Activated CD4-positive, alpha-beta T cell treated with anti-CD3 and anti-CD28 coated beads, Interleukin-2, amount 50 U/mL, for 1 hour (primary cell): ENCODE results near the gene FBL.

Experiments used
- DNase-seq: peaks from one replicate; pipeline ENCODE4 v3.0.0-alpha.2; 2020

Gene FBL

DNA sequence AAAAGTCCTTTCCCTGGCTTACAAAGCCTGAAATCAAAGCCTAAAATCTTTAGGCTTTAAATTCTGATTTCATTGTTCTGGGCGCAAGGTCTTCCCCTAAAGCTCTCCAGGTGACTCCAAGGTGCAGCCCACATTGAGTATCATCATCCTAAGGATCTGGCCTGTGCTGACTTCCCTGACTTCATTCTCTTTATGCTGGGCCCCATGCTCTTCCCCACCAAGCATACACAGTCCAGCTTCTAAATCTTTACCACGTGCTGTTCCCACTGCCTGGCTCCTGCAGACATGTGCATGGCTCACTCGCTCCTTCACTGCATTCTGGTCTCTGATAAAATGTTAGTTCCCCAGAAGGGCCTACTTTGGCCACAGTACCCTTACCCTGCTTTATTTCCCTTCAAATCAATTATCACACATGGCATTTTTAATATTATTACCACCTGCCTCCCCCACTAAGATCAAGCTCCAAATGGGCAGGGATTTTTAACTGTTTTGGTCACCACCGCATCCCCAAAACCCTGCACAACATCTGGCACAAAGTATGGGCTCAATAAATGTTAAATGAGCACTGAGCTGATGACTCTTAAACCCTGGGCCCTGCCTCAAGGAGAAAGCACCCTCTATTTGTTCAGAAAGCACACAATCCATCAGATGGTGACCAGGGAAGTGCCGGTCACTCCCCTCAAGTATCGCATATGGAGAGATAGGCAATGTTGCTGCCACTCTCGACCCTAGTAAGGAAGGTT lies 3.3 kb downstream of the FBL start:
- no peak for DNase-seq

DNA sequence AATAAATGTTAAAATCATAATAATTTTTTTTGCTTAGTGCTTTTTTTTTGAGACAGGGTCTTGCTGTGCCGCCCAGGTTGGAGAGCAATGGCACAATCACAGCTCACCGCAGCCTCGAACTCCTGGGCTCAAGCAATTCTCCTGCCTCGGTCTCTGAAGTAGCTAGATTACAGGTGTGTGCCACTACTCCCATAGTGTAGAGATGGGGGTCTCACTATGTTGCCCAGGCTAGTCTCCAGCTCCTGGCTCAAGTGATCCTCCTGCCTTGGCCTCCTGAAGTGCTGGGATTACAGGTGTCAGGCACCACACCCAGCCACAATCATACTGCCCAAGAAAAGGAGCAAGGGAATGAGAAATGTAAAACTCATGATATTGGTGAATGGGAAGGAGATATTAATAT lies 5.1 kb downstream of the FBL start:
- no peak for DNase-seq

GRCh38 chr19:39840492-39840891 lies 5.7 kb downstream of the FBL start:
- DNase-seq = no peak

DNA sequence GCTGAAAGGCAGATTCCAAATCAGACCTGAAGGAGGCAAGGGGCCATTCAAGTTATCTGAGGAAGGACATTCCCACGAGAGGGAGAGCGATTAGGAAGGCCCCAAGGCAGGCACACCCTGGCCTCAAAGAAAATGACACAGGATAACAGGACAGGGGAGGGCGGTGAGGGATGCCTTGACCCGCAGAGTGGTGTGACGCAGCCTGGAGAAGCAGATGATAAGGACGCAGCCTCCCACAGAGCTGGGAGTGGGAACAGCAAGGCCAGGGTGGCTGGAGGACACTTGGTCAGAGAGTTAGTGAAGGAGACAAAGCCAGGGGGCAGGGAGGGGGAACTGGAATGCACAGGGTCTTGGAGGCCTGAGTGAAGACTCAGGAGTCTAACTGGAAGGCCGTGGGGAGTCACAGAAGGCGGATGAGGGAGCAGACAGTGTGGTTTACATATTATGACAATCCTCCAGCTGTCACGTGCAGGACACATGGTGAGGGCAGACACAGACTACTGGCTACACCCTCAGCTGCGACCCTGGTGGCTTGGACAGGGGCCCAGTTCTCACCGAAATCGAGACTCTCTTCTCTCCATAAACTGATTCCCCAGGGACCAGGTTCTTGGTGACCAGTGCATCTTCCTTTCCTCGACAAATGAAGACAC lies 6.4 kb downstream of the FBL start:
- no peak for DNase-seq

DNA sequence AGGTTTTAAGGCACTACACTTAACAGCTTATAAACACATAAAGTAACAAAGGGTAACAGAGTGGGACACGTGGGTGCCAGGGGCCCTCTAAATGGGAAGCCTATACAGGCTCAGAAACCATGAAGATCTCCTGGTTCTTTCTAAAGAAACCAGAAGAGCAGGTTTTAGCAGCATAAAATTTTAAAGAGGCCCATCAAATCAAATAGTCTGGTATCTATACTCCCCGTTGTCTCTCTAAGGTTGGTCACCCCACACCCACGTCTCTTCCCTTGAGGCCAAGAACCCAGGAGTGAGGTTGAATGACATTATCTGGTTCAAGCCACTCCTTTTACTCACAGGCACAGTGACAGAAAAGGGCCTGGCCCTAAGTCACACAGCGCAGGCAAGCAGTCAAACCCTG lies 7.6 kb downstream of the FBL start:
- DNase-seq = no peak

- no peak for DNase-seq
Observed at GRCh38 chr19:39837978-39838377, 8.2 kb downstream of the FBL start.

GRCh38 chr19:39834287-39834841 lies 11.8 kb downstream of the FBL start:
- no peak for DNase-seq

DNA sequence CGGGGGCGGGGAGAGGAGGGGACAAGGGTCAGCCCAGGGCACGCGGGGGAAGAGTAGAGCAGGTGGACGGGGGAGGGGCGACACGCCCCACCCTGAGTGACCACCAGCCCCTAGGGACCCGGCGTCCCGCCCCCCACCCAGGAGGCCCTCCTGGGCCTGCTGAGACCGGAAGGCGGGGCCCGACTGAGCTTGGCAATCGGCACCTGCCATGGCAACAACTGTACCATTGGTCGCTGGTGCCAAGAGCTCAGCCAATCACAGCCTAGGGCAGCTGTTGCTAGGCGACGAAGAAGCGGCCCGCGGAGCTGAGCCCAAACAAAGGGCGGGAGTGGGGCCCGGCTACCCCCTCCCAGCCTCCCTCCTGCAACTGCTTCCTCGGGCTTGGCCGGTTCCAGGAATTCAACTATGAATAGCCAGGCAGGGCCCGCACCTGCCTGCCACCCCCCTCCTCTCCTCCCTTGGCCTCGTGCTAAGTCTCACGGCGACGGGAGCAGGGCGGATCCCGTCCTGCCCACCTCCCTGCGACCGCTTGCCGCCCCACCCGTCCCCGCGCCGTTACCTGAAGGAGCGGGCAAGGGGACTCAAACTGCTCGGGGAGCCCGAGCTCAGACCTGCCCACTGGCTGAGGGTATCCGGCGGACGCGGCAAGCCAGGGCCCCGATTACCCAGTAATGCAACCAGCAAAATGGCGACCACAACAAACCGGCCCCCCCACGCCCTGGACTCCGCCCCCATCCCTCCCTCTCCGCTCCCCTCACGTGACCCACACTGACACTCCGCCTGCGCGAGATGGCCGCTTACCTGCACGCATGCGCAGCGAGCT lies 12.5 kb downstream of the FBL start, which contains the start of gene DYRK1B:
DYRK1B (minus strand) TSS at position 699 of the 823 bp plus-strand sequence. CDS start 2,295 bp downstream, outside the sequence.
- peak; percentile 98 for DNase-seq

- no peak for DNase-seq
Observed at GRCh38 chr19:39833160-39833463, 13.1 kb downstream of the FBL start.

GRCh38 chr19:39832341-39833083 lies 13.7 kb downstream of the FBL start:
- DNase-seq = no peak

- DNase-seq = no peak
Observed at GRCh38 chr19:39831679-39832078, 14.5 kb downstream of the FBL start.

GRCh38 chr19:39830847-39831246 lies 15.3 kb downstream of the FBL start:
- no peak for DNase-seq

- no peak for DNase-seq
Observed at GRCh38 chr19:39830406-39830805, 15.8 kb downstream of the FBL start.

GRCh38 chr19:39829702-39830275 lies 16.4 kb downstream of the FBL start:
- no peak for DNase-seq

- no peak for DNase-seq
Observed at GRCh38 chr19:39828654-39829032, 17.5 kb downstream of the FBL start.

- no peak for DNase-seq
Observed at GRCh38 chr19:39828015-39828653, 18.0 kb downstream of the FBL start.

DNA sequence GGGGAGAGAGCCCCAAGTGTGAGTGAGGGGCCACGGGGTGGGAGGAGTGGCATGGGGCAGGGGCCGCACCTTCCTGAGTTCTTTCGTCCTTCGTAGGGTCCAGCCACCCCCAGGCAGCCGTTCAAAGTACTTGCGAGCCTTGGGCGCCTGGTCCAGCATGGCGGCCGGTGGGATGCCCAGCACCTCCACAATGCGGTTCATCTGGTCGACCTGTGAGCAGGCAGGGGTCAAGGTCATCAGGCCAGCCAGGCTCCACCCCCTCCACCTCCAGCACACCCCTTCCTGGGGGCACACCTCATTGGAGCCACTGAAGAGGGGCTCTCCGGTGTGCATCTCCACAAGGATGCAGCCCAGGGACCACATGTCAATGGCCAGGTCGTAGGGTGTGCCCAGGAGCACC lies 19.0 kb downstream of the FBL start:
- DNase-seq = no peak

DNA sequence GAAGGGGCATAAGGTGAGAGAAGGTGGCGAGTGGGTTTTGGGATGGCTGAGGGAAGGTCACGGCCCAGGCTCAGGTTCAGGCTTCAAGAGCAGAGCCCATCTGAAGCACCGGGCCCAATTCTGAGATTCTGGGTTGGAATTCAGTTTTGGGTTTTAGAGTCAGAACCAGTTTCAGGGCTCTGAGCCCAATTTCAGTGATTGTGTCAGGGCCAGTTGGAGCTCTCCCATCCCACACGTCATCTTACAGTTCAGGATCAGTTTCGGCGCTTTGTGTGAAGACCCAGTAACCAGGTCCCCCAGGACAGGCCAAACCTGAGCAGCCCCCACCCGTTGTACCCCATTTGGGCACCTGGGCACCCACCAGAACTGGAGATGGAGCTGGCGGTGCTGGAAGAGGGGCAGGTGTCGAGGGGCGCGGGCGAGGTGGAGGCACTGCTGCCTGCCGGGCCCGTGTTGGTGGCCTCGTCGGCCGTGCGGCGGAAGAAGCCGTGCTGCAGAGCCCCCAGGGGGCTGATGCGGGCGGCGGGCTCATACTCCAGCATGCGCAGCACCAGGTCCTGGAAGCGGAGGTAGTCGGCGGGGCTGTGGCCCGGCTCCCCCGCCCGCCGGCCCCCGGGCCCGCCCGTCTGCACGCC lies 19.8 kb downstream of the FBL start:
- DNase-seq = no peak

DNA sequence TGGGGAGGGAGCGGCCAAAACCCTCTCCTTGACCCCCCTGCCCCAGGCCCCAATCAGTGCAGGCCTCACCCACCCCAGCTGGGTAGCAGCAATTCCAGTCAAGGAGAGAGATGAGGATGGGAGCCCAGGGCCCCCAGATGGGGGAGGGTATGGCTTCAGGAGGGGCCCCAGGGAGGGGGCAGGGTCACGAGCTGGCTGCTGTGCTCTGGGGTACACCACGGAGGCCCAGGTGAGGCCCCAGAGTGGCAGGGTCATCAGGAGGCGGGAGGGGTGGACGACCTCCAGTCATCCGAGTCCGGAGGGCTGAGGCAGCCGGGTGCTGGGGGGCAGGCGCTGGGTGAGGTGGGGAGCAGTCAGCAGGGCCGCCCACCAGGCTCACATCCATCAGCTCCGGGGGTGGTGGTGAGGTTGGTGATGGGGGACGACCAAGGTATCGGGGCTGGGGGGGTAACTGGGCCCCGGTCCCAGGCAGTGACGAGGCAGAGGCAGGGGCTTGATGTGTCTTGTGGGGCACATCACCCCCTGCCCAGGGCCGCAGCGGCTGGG lies 20.6 kb downstream of the FBL start:
- no peak for DNase-seq

GRCh38 chr19:39825093-39825463 lies 21.1 kb downstream of the FBL start:
- DNase-seq = no peak
